ENCODE data around the gene SERPINA3.

DNA sequence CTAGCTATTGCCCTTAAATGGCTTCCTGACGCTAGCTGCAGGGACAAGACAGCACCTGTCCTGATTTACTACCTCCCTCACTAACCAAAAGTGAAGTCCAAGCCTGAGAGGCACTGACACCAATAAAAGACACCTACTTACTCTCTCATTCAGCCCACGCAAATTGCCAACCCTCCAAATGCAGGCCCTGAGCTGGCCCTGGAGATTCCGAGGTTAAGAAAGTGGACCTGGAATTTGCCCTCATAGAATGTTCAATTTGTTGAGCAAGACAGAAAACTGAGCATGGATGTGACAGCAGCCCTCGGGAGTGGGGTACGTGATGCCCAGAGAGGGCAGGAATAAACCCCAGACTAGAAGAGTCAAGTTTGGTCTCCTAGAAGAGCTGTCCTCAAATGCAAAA, 16.4 kb downstream of the SERPINA3 start:
- TF ChIP-seq, protein P1, sequence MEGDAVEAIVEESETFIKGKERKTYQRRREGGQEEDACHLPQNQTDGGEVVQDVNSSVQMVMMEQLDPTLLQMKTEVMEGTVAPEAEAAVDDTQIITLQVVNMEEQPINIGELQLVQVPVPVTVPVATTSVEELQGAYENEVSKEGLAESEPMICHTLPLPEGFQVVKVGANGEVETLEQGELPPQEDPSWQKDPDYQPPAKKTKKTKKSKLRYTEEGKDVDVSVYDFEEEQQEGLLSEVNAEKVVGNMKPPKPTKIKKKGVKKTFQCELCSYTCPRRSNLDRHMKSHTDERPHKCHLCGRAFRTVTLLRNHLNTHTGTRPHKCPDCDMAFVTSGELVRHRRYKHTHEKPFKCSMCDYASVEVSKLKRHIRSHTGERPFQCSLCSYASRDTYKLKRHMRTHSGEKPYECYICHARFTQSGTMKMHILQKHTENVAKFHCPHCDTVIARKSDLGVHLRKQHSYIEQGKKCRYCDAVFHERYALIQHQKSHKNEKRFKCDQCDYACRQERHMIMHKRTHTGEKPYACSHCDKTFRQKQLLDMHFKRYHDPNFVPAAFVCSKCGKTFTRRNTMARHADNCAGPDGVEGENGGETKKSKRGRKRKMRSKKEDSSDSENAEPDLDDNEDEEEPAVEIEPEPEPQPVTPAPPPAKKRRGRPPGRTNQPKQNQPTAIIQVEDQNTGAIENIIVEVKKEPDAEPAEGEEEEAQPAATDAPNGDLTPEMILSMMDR (IDR thresholded peaks at IDR 0.05): no peak
- no peak for TF ChIP-seq POLR2A (IDR thresholded peaks at IDR 0.05)

Data from testis (tissue), 2 donors.